ENCODE data around the gene PELO. TPM values are rescaled to one million over a fixed set of nuclear protein-coding genes. Genes with fewer than 3 reads are reported as not detected.

The PELO gene
- polyA plus RNA-seq, 1 donor (not counting 4 experiments of a cell fraction or from before 2014, with no cell fraction given) = 10.6 TPM

- DNase-seq (ENCODE audit: low read depth, low spot score) (no peak), FAIRE-seq (no peak)
- no peak for TF ChIP-seq EZH2 (IDR thresholded peaks at IDR 0.05; ENCODE audit: low read length)
- no peak for TF ChIP-seq CTCF (optimal IDR thresholded peaks at IDR 0.05 in 1 of 3, IDR thresholded peaks at IDR 0.05 in 1 of 3, conservative IDR thresholded peaks at IDR 0.05 in 1 of 3; ENCODE audit: extremely low read depth in 1 of 3, insufficient read depth in 2 of 3, low read length in 3 of 3)
- Histone ChIP-seq H3K27me3 (ENCODE audit: control insufficient read depth, extremely low read depth, insufficient read depth, low read length) (no peaks in the 10 kb centered on the region), H3K4me1 (ENCODE audit: control insufficient read depth, extremely low read depth, insufficient read depth, low read length) (no peaks in the 10 kb centered on the region), H3K9me1 (ENCODE audit: control insufficient read depth, extremely low read depth, insufficient read depth, low read length) (no peaks in the 10 kb centered on the region), H3K4me2 (ENCODE audit: control insufficient read depth, extremely low read depth, insufficient read depth, low read depth, low read length) (no peak overlapping the region), H3K9me3 (ENCODE audit: control insufficient read depth, low read depth, low read length) (no peaks in the 10 kb centered on the region), H4K20me1 (ENCODE audit: control insufficient read depth, extremely low read depth, insufficient read depth, low read length) (no peaks in the 10 kb centered on the region), H3K79me2 (ENCODE audit: control insufficient read depth, insufficient read depth, low read length) (no peaks in the 10 kb centered on the region), H3K27ac (ENCODE audit: control insufficient read depth, insufficient read depth, low read length) (no peak overlapping the region), H3K36me3 (ENCODE audit: control insufficient read depth in 2 of 2, extremely low read depth in 1 of 2, insufficient read depth in 2 of 2, low read length in 2 of 2) (no peaks in the 10 kb centered on the region), H3K9ac (ENCODE audit: control insufficient read depth, extremely low read depth, insufficient read depth, low read length) (no peak overlapping the region), H2AFZ (ENCODE audit: control insufficient read depth, low read length) (no peak overlapping the region), H3K4me3 (ENCODE audit: control insufficient read depth in 2 of 3, extremely low read depth in 1 of 3, insufficient read depth in 2 of 3, low read depth in 1 of 3, low read length in 3 of 3) (no peak overlapping the region)
- dilution Hi-C loops (cut with MboI; ENCODE audit: extremely low pct_ligation_motif_present, low sequenced_read_pairs) = no loop called here
Observed at GRCh38 chr5:52770287-52770939, 17.3 kb upstream of the PELO start.

GRCh38 chr5:52771343-52772039 lies 16.2 kb upstream of the PELO start:
- Histone ChIP-seq H3K4me2 (ENCODE audit: control insufficient read depth, extremely low read depth, insufficient read depth, low read depth, low read length) (no peak overlapping the region), H3K79me2 (ENCODE audit: control insufficient read depth, insufficient read depth, low read length) (no peaks in the 10 kb centered on the region), H4K20me1 (ENCODE audit: control insufficient read depth, extremely low read depth, insufficient read depth, low read length) (no peaks in the 10 kb centered on the region), H3K9me3 (ENCODE audit: control insufficient read depth, low read depth, low read length) (no peaks in the 10 kb centered on the region), H2AFZ (ENCODE audit: control insufficient read depth, low read length) (no peak overlapping the region), H3K4me1 (ENCODE audit: control insufficient read depth, extremely low read depth, insufficient read depth, low read length) (no peaks in the 10 kb centered on the region), H3K4me3 (ENCODE audit: control insufficient read depth in 2 of 3, extremely low read depth in 1 of 3, insufficient read depth in 2 of 3, low read depth in 1 of 3, low read length in 3 of 3) (no peak overlapping the region), H3K36me3 (ENCODE audit: control insufficient read depth in 2 of 2, extremely low read depth in 1 of 2, insufficient read depth in 2 of 2, low read length in 2 of 2) (no peaks in the 10 kb centered on the region), H3K27ac (ENCODE audit: control insufficient read depth, insufficient read depth, low read length) (no peak overlapping the region), H3K9me1 (ENCODE audit: control insufficient read depth, extremely low read depth, insufficient read depth, low read length) (no peaks in the 10 kb centered on the region), H3K9ac (ENCODE audit: control insufficient read depth, extremely low read depth, insufficient read depth, low read length) (no peak overlapping the region), H3K27me3 (ENCODE audit: control insufficient read depth, extremely low read depth, insufficient read depth, low read length) (no peaks in the 10 kb centered on the region)
- FAIRE-seq (no peak), DNase-seq (ENCODE audit: low read depth, low spot score) (no peak)
- dilution Hi-C loops (cut with MboI; ENCODE audit: extremely low pct_ligation_motif_present, low sequenced_read_pairs) = no loop called here
- no peak for TF ChIP-seq EZH2 (IDR thresholded peaks at IDR 0.05; ENCODE audit: low read length)
- no peak for TF ChIP-seq CTCF (optimal IDR thresholded peaks at IDR 0.05 in 1 of 3, IDR thresholded peaks at IDR 0.05 in 1 of 3, conservative IDR thresholded peaks at IDR 0.05 in 1 of 3; ENCODE audit: extremely low read depth in 1 of 3, insufficient read depth in 2 of 3, low read length in 3 of 3)
